Activated B cell treated with CpG ODN at 0.5 μM for 24 hours (primary cell): ENCODE results near the gene FAM114A1. TPM values are rescaled to one million over a fixed set of nuclear protein-coding genes. Genes with fewer than 3 reads are reported as not detected.

Source experiments
- ATAC-seq: fragments of 200-7000 bp; cut with Tn5 transposase; one replicate; pipeline ENCODE4 v1.10.0; 2021; ENCODE audit warnings: low read depth, mild to moderate bottlenecking, moderate library complexity
- CTCF ChIA-PET: fragments of 350-600 bp; sonication (Branson Sonifier 250); formaldehyde crosslinking; loops from one replicate; lab custom pipeline; 2021; ENCODE audit warnings: antibody characterized with exemption; lab: Charles Lee
- POLR2A ChIA-PET: fragments of 350-600 bp; sonication (Branson Sonifier 250); formaldehyde crosslinking; loops from one replicate; lab custom pipeline; 2021; ENCODE audit warnings: antibody characterized with exemption; lab: Charles Lee
- DNase-seq: peaks from one replicate; pipeline ENCODE4 v3.0.0; 2022
- H3K27ac Mint-ChIP-seq: one replicate; pipeline ENCODE4 v1.8.0; 2020; ENCODE audit warnings: mixed read lengths
- H3K27me3 Mint-ChIP-seq: one replicate; pipeline ENCODE4 v1.8.0; 2021; ENCODE audit warnings: mixed read lengths
- H3K36me3 Mint-ChIP-seq: one replicate; pipeline ENCODE4 v1.8.0; 2021; ENCODE audit warnings: low read depth, mixed read lengths
- H3K4me1 Mint-ChIP-seq: one replicate; pipeline ENCODE4 v1.8.0; 2021; ENCODE audit warnings: mixed read lengths
- H3K4me3 Mint-ChIP-seq: one replicate; pipeline ENCODE4 v1.8.0; 2020; ENCODE audit warnings: mild to moderate bottlenecking, mixed read lengths
- H3K9me3 Mint-ChIP-seq: one replicate; pipeline ENCODE4 v1.8.0; 2020; ENCODE audit warnings: mixed read lengths
- intact Hi-C: fragments of 100-400 bp; cut with micrococcal nuclease; formaldehyde crosslinking; loops from one replicate; pipeline ENCODE4 v1.15.1; 2024
- total RNA-seq: library from RNA; stranded (reverse); gene quantifications from 2 replicates; pipeline ENCODE4 v1.2.3, GENCODE V29; 2022
- TF ChIP-seq, protein P1 (sequence below): fragments of 200-600 bp; IDR thresholded peaks from one replicate; pipeline ENCODE4 v1.8.0; 2022; ENCODE audit warnings: antibody characterized with exemption, mild to moderate bottlenecking

FAM114A1 gene
- total RNA-seq, 1 donor from 2014 or later = 3.3 TPM

DNA sequence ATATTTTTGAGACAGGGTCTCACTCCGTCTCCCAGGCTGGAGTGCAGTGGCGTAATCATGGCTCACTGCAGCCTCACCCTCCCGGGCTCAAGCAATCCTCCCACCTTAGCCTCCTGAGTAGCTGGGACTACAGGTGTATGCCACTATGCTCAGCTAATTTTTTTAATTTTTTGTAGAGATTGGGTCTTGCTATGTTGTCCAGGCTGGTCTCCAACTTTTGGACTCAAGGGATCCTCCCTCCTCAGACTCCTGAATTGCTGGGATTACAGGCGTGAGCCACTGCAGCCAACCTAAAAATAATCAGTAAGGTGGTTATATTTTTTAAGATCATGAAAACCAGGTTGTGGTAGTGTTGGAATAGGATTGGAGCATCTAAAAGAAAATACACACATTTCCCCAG is 126.5 kb downstream of the FAM114A1 start:
- peaks cover 13% of the 10 kb centered on the region for H3K4me1 Mint-ChIP-seq
- ChIA-PET CTCF (interaction anchor here (1.0 to 1.3 kb wide), 2 partner anchors 49 to 53 kb away, joined by 3 to 4 read pairs; no protein-coding TSS in a partner anchor), POLR2A (no interaction called here)
- H3K36me3 Mint-ChIP-seq = peaks cover 73% of the 10 kb centered on the region
- no peak overlapping the region for H3K27ac Mint-ChIP-seq
- TF ChIP-seq, protein P1, sequence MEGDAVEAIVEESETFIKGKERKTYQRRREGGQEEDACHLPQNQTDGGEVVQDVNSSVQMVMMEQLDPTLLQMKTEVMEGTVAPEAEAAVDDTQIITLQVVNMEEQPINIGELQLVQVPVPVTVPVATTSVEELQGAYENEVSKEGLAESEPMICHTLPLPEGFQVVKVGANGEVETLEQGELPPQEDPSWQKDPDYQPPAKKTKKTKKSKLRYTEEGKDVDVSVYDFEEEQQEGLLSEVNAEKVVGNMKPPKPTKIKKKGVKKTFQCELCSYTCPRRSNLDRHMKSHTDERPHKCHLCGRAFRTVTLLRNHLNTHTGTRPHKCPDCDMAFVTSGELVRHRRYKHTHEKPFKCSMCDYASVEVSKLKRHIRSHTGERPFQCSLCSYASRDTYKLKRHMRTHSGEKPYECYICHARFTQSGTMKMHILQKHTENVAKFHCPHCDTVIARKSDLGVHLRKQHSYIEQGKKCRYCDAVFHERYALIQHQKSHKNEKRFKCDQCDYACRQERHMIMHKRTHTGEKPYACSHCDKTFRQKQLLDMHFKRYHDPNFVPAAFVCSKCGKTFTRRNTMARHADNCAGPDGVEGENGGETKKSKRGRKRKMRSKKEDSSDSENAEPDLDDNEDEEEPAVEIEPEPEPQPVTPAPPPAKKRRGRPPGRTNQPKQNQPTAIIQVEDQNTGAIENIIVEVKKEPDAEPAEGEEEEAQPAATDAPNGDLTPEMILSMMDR = no peak
- H3K9me3 Mint-ChIP-seq = no peaks in the 10 kb centered on the region
- no peaks in the 10 kb centered on the region for H3K27me3 Mint-ChIP-seq
- intact Hi-C loops = no loop called here
- DNase-seq (no peak), ATAC-seq (no peak)
- no peak overlapping the region for H3K4me3 Mint-ChIP-seq

Other genes with a start within 250 kb of the FAM114A1 start
- 14.5 and 15.9 TPM in 2 replicates for gene KLF3, start 203.6 kb upstream of the FAM114A1 start, total RNA-seq
- gene TLR10, start 84.8 kb upstream of the FAM114A1 start, total RNA-seq = 92.0 and 107 TPM in 2 replicates
- gene TLR1, start 63.0 kb upstream of the FAM114A1 start, total RNA-seq = 39.6 and 43.0 TPM in 2 replicates
- 59.1 and 64.7 TPM in 2 replicates for gene TLR6, start 11.0 kb upstream of the FAM114A1 start, total RNA-seq
- gene TMEM156, start 164.6 kb downstream of the FAM114A1 start, total RNA-seq = 26.0 and 29.5 TPM in 2 replicates
- 49.5 and 61.5 TPM in 2 replicates for gene KLHL5, start 194.4 kb downstream of the FAM114A1 start, total RNA-seq